Measurements from ENCODE around the gene SULF2. TPM values are rescaled to one million over a fixed set of nuclear protein-coding genes. Genes with fewer than 3 reads are reported as not detected.
"Not testable (repeated sequence)": the region's sequence is repeated elsewhere in the genome, so short reads cannot be mapped to it uniquely, and the experiment has no call there.

SULF2 gene
- total RNA-seq, 2 experiments from 2014 or later: 0.17 to 0.34 TPM

GRCh38 chr20:47801079-47801478, 15.8 kb upstream of the SULF2 start:
- Mint-ChIP-seq H3K36me3 (no peaks in the 10 kb centered on the region), H3K27me3 (peaks cover 12% of the 10 kb centered on the region), H3K4me3 (no peak overlapping the region), H3K9me3 (no peaks in the 10 kb centered on the region), H3K4me1 (ENCODE audit: low read depth) (no peaks in the 10 kb centered on the region), H3K27ac (no peak overlapping the region)
- CTCF ChIA-PET: no interaction called here
- intact Hi-C loops (cut with micrococcal nuclease): no loop called here
- POLR2A ChIA-PET: no interaction called here
- no peak for DNase-seq

GRCh38 chr20:47800623-47801022, 15.3 kb upstream of the SULF2 start:
- Mint-ChIP-seq H3K9me3 (no peaks in the 10 kb centered on the region), H3K36me3 (no peaks in the 10 kb centered on the region), H3K4me1 (ENCODE audit: low read depth) (no peaks in the 10 kb centered on the region), H3K4me3 (no peak overlapping the region), H3K27ac (no peak overlapping the region), H3K27me3 (peaks cover 10% of the 10 kb centered on the region)
- no peak for DNase-seq
- intact Hi-C loops (cut with micrococcal nuclease): no loop called here
- ChIA-PET POLR2A (no interaction called here), CTCF (no interaction called here)

- DNase-seq: no peak
- peaks cover 5% of the 10 kb centered on the region for H3K27me3 Mint-ChIP-seq
- intact Hi-C loops (cut with micrococcal nuclease): no loop called here
- no peaks in the 10 kb centered on the region for H3K36me3 Mint-ChIP-seq
- no peak overlapping the region for H3K27ac Mint-ChIP-seq
- H3K9me3 Mint-ChIP-seq: no peaks in the 10 kb centered on the region
- POLR2A ChIA-PET: no interaction called here
- CTCF ChIA-PET: no interaction called here
- no peaks in the 10 kb centered on the region for H3K4me1 Mint-ChIP-seq (ENCODE audit: low read depth)
- no peak overlapping the region for H3K4me3 Mint-ChIP-seq
Measured at GRCh38 chr20:47799116-47799715, 13.9 kb upstream of the SULF2 start.

GRCh38 chr20:47796971-47797370, 11.7 kb upstream of the SULF2 start:
- CTCF ChIA-PET: no interaction called here
- no peak for DNase-seq
- POLR2A ChIA-PET: no interaction called here
- Mint-ChIP-seq H3K4me3 (no peak overlapping the region), H3K9me3 (no peaks in the 10 kb centered on the region), H3K4me1 (ENCODE audit: low read depth) (no peaks in the 10 kb centered on the region), H3K27me3 (peaks cover 2% of the 10 kb centered on the region), H3K36me3 (no peaks in the 10 kb centered on the region), H3K27ac (no peak overlapping the region)
- intact Hi-C loops (cut with micrococcal nuclease): no loop called here

- ChIA-PET CTCF (no interaction called here), POLR2A (no interaction called here)
- Mint-ChIP-seq H3K4me1 (ENCODE audit: low read depth) (no peaks in the 10 kb centered on the region), H3K4me3 (no peak overlapping the region), H3K9me3 (no peaks in the 10 kb centered on the region), H3K27ac (no peak overlapping the region), H3K27me3 (peaks cover 3% of the 10 kb centered on the region), H3K36me3 (no peaks in the 10 kb centered on the region)
- DNase-seq: no peak
- intact Hi-C loops (cut with micrococcal nuclease): no loop called here
Measured at GRCh38 chr20:47795214-47795907, 10.1 kb upstream of the SULF2 start.

GRCh38 chr20:47794264-47794663, 9.0 kb upstream of the SULF2 start:
- H3K27me3 Mint-ChIP-seq; H3K9me3 Mint-ChIP-seq; H3K36me3 Mint-ChIP-seq; intact Hi-C loops (cut with micrococcal nuclease); DNase-seq; H3K27ac Mint-ChIP-seq; H3K4me3 Mint-ChIP-seq; CTCF ChIA-PET; POLR2A ChIA-PET; H3K4me1 Mint-ChIP-seq (ENCODE audit: low read depth): not testable (repeated sequence)

- H3K9me3 Mint-ChIP-seq: no peaks in the 10 kb centered on the region
- no peaks in the 10 kb centered on the region for H3K4me1 Mint-ChIP-seq (ENCODE audit: low read depth)
- no peak overlapping the region for H3K27ac Mint-ChIP-seq
- CTCF ChIA-PET: no interaction called here
- intact Hi-C loops (cut with micrococcal nuclease): no loop called here
- no peak for DNase-seq
- H3K27me3 Mint-ChIP-seq: peaks cover 20% of the 10 kb centered on the region
- POLR2A ChIA-PET: no interaction called here
- no peak overlapping the region for H3K4me3 Mint-ChIP-seq
- H3K36me3 Mint-ChIP-seq: no peaks in the 10 kb centered on the region
Measured at GRCh38 chr20:47792021-47792618, 6.8 kb upstream of the SULF2 start.

GRCh38 chr20:47791084-47791599, 5.9 kb upstream of the SULF2 start:
- DNase-seq: no peak
- no peaks in the 10 kb centered on the region for H3K9me3 Mint-ChIP-seq
- no peaks in the 10 kb centered on the region for H3K36me3 Mint-ChIP-seq
- peaks cover 5% of the 10 kb centered on the region for H3K4me1 Mint-ChIP-seq (ENCODE audit: low read depth)
- intact Hi-C loops (cut with micrococcal nuclease): no loop called here
- CTCF ChIA-PET: no interaction called here
- no peak overlapping the region for H3K4me3 Mint-ChIP-seq
- peaks cover 30% of the 10 kb centered on the region for H3K27me3 Mint-ChIP-seq
- H3K27ac Mint-ChIP-seq: no peak overlapping the region
- POLR2A ChIA-PET: no interaction called here

- no peaks in the 10 kb centered on the region for H3K36me3 Mint-ChIP-seq
- H3K4me3 Mint-ChIP-seq: no peak overlapping the region
- H3K9me3 Mint-ChIP-seq: no peaks in the 10 kb centered on the region
- POLR2A ChIA-PET: no interaction called here
- no peak overlapping the region for H3K27ac Mint-ChIP-seq
- DNase-seq: no peak
- H3K4me1 Mint-ChIP-seq (ENCODE audit: low read depth): peaks cover 9% of the 10 kb centered on the region
- intact Hi-C loops (cut with micrococcal nuclease): no loop called here
- CTCF ChIA-PET: no interaction called here
- peaks cover 34% of the 10 kb centered on the region for H3K27me3 Mint-ChIP-seq
Measured at GRCh38 chr20:47790580-47790965, 5.3 kb upstream of the SULF2 start.

GRCh38 chr20:47789764-47790579, 4.7 kb upstream of the SULF2 start:
- Mint-ChIP-seq H3K36me3 (no peaks in the 10 kb centered on the region), H3K4me1 (ENCODE audit: low read depth) (peaks cover 9% of the 10 kb centered on the region), H3K9me3 (no peaks in the 10 kb centered on the region), H3K4me3 (no peak overlapping the region), H3K27me3 (peaks cover 34% of the 10 kb centered on the region), H3K27ac (no peak overlapping the region)
- intact Hi-C loops (cut with micrococcal nuclease): no loop called here
- ChIA-PET CTCF (no interaction called here), POLR2A (no interaction called here)
- DNase-seq: no peak

- no peak overlapping the region for H3K4me3 Mint-ChIP-seq
- ChIA-PET CTCF (no interaction called here), POLR2A (no interaction called here)
- H3K9me3 Mint-ChIP-seq: no peaks in the 10 kb centered on the region
- intact Hi-C loops (cut with micrococcal nuclease): no loop called here
- H3K27me3 Mint-ChIP-seq: peaks cover 39% of the 10 kb centered on the region
- no peak overlapping the region for H3K27ac Mint-ChIP-seq
- H3K4me1 Mint-ChIP-seq (ENCODE audit: low read depth): peaks cover 11% of the 10 kb centered on the region
- DNase-seq: no peak
- H3K36me3 Mint-ChIP-seq: no peaks in the 10 kb centered on the region
Measured at GRCh38 chr20:47789081-47789763, 3.9 kb upstream of the SULF2 start.

- H3K4me1 Mint-ChIP-seq (ENCODE audit: low read depth): peaks cover 11% of the 10 kb centered on the region
- no peak overlapping the region for H3K27ac Mint-ChIP-seq
- H3K36me3 Mint-ChIP-seq: no peaks in the 10 kb centered on the region
- intact Hi-C loops (cut with micrococcal nuclease): no loop called here
- H3K9me3 Mint-ChIP-seq: no peaks in the 10 kb centered on the region
- H3K4me3 Mint-ChIP-seq: no peak overlapping the region
- ChIA-PET CTCF (no interaction called here), POLR2A (no interaction called here)
- peaks cover 44% of the 10 kb centered on the region for H3K27me3 Mint-ChIP-seq
- no peak for DNase-seq
Measured at GRCh38 chr20:47788741-47789080, 3.4 kb upstream of the SULF2 start.
